OCI-LY3 (cell line): Measurements from ENCODE around the gene RCN2.

Source experiments
- H2AFZ ChIP-seq: fragments of 200-600, 300-600 bp; shearing (Covaris generic); 2 replicates; pipeline ENCODE4 v1.6.0; 2014; ENCODE audit warnings: antibody characterized with exemption, low read depth, low read length
- H3K27ac ChIP-seq: fragments of 200-600, 300-600 bp; sonication (generic); 2 replicates; pipeline ENCODE4 v1.5.1; 2014; ENCODE audit warnings: mild to moderate bottlenecking, low read length, moderate library complexity, mixed read lengths
- H3K27me3 ChIP-seq: fragments of 200-600, 300-600 bp; sonication (generic); 2 replicates; pipeline ENCODE4 v1.6.1; 2014; ENCODE audit warnings: low read depth, low read length, mixed read lengths
- H3K36me3 ChIP-seq: fragments of 200-600, 300-600 bp; sonication (generic); replicated peaks from 2 replicates; pipeline ENCODE3; 2014; ENCODE audit warnings: low read depth, low read length, mixed read lengths
- H3K4me1 ChIP-seq: fragments of 300-600, 200-600 bp; sonication (generic); 2 replicates; pipeline ENCODE4 v1.6.1; 2014; ENCODE audit warnings: low read length, mixed read lengths
- H3K4me2 ChIP-seq: fragments of 200-600, 300-600 bp; sonication (generic); 2 replicates; pipeline ENCODE4 v1.6.1; 2014; ENCODE audit warnings: low read length, mixed read lengths
- H3K4me3 ChIP-seq: fragments of 300-600, 200-600 bp; sonication (generic); 2 replicates; pipeline ENCODE4 v1.5.1; 2014; ENCODE audit warnings: antibody characterized with exemption, mild to moderate bottlenecking, low read length, moderate library complexity
- H3K79me2 ChIP-seq: fragments of 300-600, 200-600 bp; shearing (Covaris generic); 2 replicates; pipeline ENCODE4 v1.6.1; 2014; ENCODE audit warnings: mild to moderate bottlenecking, low read length, mixed read lengths
- H3K9ac ChIP-seq: fragments of 300-600, 200-600 bp; shearing (Covaris generic); 2 replicates; pipeline ENCODE4 v1.6.0; 2014; ENCODE audit warnings: mild to moderate bottlenecking, low read length, moderate library complexity
- H3K9me3 ChIP-seq: fragments of 200-600, 300-600 bp; shearing (Covaris generic); 2 replicates; pipeline ENCODE4 v1.6.1; 2014; ENCODE audit warnings: low read length, mixed read lengths; ENCODE audit not compliant: insufficient read depth
- H4K20me1 ChIP-seq: fragments of 200-600, 300-600 bp; sonication (generic); 2 replicates; pipeline ENCODE4 v1.6.1; 2016; ENCODE audit warnings: low read length, mixed read lengths; ENCODE audit not compliant: insufficient read depth
- EZH2phosphoT487 ChIP-seq: fragments of 200-600 bp; shearing (Covaris generic); IDR thresholded peaks from 2 replicates; pipeline ENCODE4 v1.6.1; 2018; ENCODE audit warnings: antibody characterized with exemption, mixed run types, low read depth
- TF ChIP-seq, protein P1 (sequence below): fragments of 200-600, 300-600 bp; sonication (generic); IDR thresholded peaks from 2 replicates; pipeline ENCODE4 v1.5.1; 2014; ENCODE audit warnings: antibody characterized with exemption, low read length, low read depth

RCN2 gene

DNA sequence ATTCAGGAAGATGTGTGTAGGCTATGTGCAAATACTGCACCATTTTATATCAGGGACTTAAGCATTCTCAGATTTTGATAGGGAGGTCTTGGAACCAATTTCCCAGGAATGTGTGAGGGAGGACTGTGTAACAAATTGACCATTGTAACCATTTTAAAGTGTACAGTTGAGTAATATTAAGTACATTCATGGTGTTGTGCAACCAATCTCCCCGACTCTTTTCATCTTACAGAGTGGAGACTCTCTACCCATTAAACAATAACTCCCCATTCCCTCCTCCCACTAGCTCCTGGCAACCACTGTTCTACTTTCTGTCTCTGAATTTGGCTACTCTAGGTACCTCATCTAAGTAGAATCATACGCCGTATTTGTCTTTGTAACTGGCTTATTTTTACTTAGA is 5.1 kb downstream of the RCN2 start:
- Histone ChIP-seq H3K4me1 (peaks cover 22% of the 10 kb centered on the region), H3K27ac (no peak overlapping the region), H3K27me3 (no peaks in the 10 kb centered on the region), H3K9ac (no peak overlapping the region), H3K79me2 (peaks cover 17% of the 10 kb centered on the region), H3K9me3 (no peaks in the 10 kb centered on the region), H3K4me3 (no peak overlapping the region), H2AFZ (no peak overlapping the region), H3K4me2 (no peak overlapping the region), H4K20me1 (no peaks in the 10 kb centered on the region), H3K36me3 (peaks cover 36% of the 10 kb centered on the region)
- TF ChIP-seq, protein P1, sequence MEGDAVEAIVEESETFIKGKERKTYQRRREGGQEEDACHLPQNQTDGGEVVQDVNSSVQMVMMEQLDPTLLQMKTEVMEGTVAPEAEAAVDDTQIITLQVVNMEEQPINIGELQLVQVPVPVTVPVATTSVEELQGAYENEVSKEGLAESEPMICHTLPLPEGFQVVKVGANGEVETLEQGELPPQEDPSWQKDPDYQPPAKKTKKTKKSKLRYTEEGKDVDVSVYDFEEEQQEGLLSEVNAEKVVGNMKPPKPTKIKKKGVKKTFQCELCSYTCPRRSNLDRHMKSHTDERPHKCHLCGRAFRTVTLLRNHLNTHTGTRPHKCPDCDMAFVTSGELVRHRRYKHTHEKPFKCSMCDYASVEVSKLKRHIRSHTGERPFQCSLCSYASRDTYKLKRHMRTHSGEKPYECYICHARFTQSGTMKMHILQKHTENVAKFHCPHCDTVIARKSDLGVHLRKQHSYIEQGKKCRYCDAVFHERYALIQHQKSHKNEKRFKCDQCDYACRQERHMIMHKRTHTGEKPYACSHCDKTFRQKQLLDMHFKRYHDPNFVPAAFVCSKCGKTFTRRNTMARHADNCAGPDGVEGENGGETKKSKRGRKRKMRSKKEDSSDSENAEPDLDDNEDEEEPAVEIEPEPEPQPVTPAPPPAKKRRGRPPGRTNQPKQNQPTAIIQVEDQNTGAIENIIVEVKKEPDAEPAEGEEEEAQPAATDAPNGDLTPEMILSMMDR = no peak
- TF ChIP-seq EZH2phosphoT487 = no peak

DNA sequence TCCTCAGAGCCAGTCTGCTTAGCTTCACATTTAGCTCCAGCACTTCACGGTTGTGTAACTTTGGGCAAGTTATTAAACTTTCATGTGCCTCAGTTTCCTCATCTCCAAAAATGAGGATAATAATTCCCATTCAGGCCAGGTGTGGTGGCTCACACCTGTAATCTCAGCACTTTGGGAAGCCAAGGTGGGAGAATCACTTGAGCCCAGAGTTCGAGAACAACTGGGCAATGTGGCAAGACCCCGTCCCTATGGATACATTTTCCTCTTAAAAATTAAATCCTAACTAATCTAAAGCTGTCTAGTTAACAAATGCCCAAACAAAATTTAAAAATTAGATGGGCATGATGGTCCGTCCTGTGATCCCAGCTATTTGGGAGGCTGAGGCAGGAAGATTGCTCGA is 7.2 kb downstream of the RCN2 start:
- H3K79me2 ChIP-seq = no peaks in the 10 kb centered on the region
- H3K9ac ChIP-seq = no peak overlapping the region
- TF ChIP-seq, protein P1 = no peak
- no peak for TF ChIP-seq EZH2phosphoT487
- no peak overlapping the region for H3K27ac ChIP-seq
- H3K27me3 ChIP-seq = no peaks in the 10 kb centered on the region
- H3K36me3 ChIP-seq = peaks cover 36% of the 10 kb centered on the region
- H3K9me3 ChIP-seq = no peaks in the 10 kb centered on the region
- H3K4me3 ChIP-seq = no peak overlapping the region
- H2AFZ ChIP-seq = no peak overlapping the region
- H4K20me1 ChIP-seq = no peaks in the 10 kb centered on the region
- peaks cover 14% of the 10 kb centered on the region for H3K4me1 ChIP-seq
- H3K4me2 ChIP-seq = no peak overlapping the region

DNA sequence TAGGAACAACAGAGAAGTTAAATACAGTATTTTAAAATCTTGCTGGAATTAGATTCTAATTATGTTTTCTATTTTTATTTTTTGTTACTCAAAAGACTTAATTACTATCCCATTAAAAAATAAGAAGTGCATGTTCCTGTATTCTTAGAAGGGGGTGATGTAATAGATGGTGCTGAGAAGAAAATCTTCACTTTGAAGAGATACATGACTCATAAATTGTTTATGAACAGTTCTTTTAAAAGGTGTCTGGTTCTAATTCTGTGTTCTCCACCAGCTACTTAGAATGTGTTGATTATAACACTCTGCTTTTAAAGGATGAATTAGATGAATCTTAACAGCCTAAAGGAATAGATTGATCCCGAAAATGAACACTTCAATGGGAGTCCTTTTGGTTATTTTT is 8.2 kb downstream of the RCN2 start:
- Histone ChIP-seq H3K27ac (no peak overlapping the region), H3K36me3 (peaks cover 43% of the 10 kb centered on the region), H3K9me3 (no peaks in the 10 kb centered on the region), H3K79me2 (no peaks in the 10 kb centered on the region), H3K4me2 (no peak overlapping the region), H3K9ac (no peak overlapping the region), H2AFZ (no peak overlapping the region), H3K4me1 (peaks cover 14% of the 10 kb centered on the region), H4K20me1 (no peaks in the 10 kb centered on the region), H3K4me3 (no peak overlapping the region), H3K27me3 (no peaks in the 10 kb centered on the region)
- TF ChIP-seq, protein P1 = no peak
- no peak for TF ChIP-seq EZH2phosphoT487

DNA sequence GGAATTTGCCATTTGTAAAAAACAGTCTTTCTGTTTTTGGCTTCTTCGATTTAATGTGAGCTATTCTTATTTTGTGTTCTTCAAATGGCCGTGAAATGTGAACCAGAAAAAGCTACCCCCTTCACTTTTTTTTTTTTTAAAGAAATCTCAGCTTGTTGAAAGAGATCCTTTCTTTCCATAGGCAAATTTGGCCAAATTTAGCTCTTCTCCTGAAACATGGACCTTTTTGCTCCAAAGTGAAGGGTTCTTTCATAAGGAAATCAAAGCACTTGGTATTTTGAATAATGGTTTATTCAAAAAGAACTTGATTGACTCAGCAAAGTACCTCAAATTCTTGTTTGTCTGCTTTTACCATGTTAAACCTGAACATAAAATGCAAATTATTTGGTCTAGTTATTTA is 10.1 kb downstream of the RCN2 start:
- H3K9me3 ChIP-seq = no peaks in the 10 kb centered on the region
- no peaks in the 10 kb centered on the region for H3K27me3 ChIP-seq
- H3K36me3 ChIP-seq = peaks cover 46% of the 10 kb centered on the region
- no peak overlapping the region for H2AFZ ChIP-seq
- H3K4me2 ChIP-seq = no peak overlapping the region
- no peak overlapping the region for H3K4me3 ChIP-seq
- H3K9ac ChIP-seq = no peak overlapping the region
- peaks cover 13% of the 10 kb centered on the region for H3K4me1 ChIP-seq
- no peak for TF ChIP-seq EZH2phosphoT487
- TF ChIP-seq, protein P1 = no peak
- H3K27ac ChIP-seq = no peak overlapping the region
- no peaks in the 10 kb centered on the region for H3K79me2 ChIP-seq
- no peaks in the 10 kb centered on the region for H4K20me1 ChIP-seq
